Upper lobe of left lung (tissue), 6 donors: Measurements from ENCODE around the gene UBE2E2. TPM values are rescaled to one million over a fixed set of nuclear protein-coding genes. Genes with fewer than 3 reads are reported as not detected.
A peak's percentile ranks its signal among the peaks of the same experiment; 100 is the strongest.

Experiments
- ATAC-seq, 2 donors: fragments of 200-7000 bp; cut with Tn5 transposase; one replicate each; pipeline ENCODE4 v1.9.1; 2022; ENCODE audit warnings: mild to moderate bottlenecking in 2 of 2, moderate library complexity in 2 of 2; ENCODE audit not compliant: low FRiP score in 2 of 2
- DNase-seq, 2 donors: peaks; one replicate each; pipeline ENCODE4 v3.0.0-alpha.2; 2019 to 2020
- H3K27ac ChIP-seq, 4 donors: fragments of 200-600 bp; sonication (generic); one replicate each; pipeline ENCODE4 v1.5.1; 2016 to 2019
- H3K27me3 ChIP-seq, 4 donors: fragments of 200-600 bp; sonication (generic); one replicate each; pipeline ENCODE4 v1.5.1; 2017 to 2019
- H3K36me3 ChIP-seq, 4 donors: fragments of 200-600 bp; sonication (generic); one replicate each; pipeline ENCODE4 v1.5.1; 2016 to 2019
- H3K4me1 ChIP-seq, 4 donors: fragments of 200-600 bp; sonication (generic); one replicate each; pipeline ENCODE4 v1.5.1; 2018 to 2019
- H3K4me3 ChIP-seq, 4 donors: fragments of 200-600 bp; sonication (generic); one replicate each; pipeline ENCODE4 v1.5.1; 2017 to 2019; ENCODE audit warnings: mild to moderate bottlenecking in 2 of 4, moderate library complexity in 1 of 4
- H3K9me3 ChIP-seq, 4 donors: fragments of 200-600 bp; sonication (generic); one replicate each; pipeline ENCODE4 v1.5.1; 2018 to 2019
- CTCF ChIP-seq, 6 experiments: fragments of 450-650 bp in 4 of 6; fragments of 200-600 bp in 2 of 6; sonication (generic) in 2 of 6; IDR thresholded peaks; one replicate each; pipeline ENCODE4 v1.5.1; 2016 to 2019; ENCODE audit warnings: antibody characterized with exemption in 6 of 6
- EP300 ChIP-seq, 4 donors: sonication (generic); formaldehyde crosslinking; IDR thresholded peaks; one replicate each; pipeline ENCODE4 v1.5.1; 2017; ENCODE audit warnings: antibody characterized with exemption in 4 of 4, control low read depth in 2 of 4
- POLR2A ChIP-seq, 4 donors: fragments of 450-650 bp; IDR thresholded peaks; one replicate each; pipeline ENCODE4 v1.5.1; 2016 to 2017; ENCODE audit warnings: antibody characterized with exemption in 4 of 4, mild to moderate bottlenecking in 2 of 4
- POLR2AphosphoS5 ChIP-seq, 2 donors: sonication (generic); formaldehyde crosslinking; IDR thresholded peaks; one replicate each; pipeline ENCODE4 v1.5.1; 2017; ENCODE audit warnings: antibody characterized with exemption in 2 of 2
- WGBS, 2 donors: methylation state at CpG; one replicate each; pipeline ENCODE4 v1.1.5; 2017 to 2018; 5-methylcytosine and 5-hydroxymethylcytosine counted together
- total RNA-seq, 6 donors: library from RNA; depleted of rRNA in 4 of 6; stranded (reverse); fragments of >200 nt in 4 of 6; gene quantifications; one replicate each; pipeline versions ENCODE4 v1.1.0 to v1.2.1, GENCODE V29; 2016 to 2021
- donor health status: DM: no; HTN: no; CAD: no; lungs with moderate emphysema.
- donor health status: DM: no; HTN: yes; CAD: no; lungs with severe emphysema.

Gene UBE2E2
- total RNA-seq, 6 donors from 2014 or later = 18.3 to 61.5 (median 41.9) TPM

- H3K4me3 ChIP-seq = no peak overlapping the region
- no peak for ATAC-seq
- H3K27ac ChIP-seq = no peak overlapping the region
- H3K27me3 ChIP-seq = no peaks in the 10 kb centered on the region
- DNase-seq = no peak
- peaks cover 0 to 9% (median 4%) of the 10 kb centered on the region in 4 donors for H3K4me1 ChIP-seq
- TF ChIP-seq POLR2AphosphoS5 (IDR thresholded peaks at IDR 0.05) (no peak), CTCF (IDR thresholded peaks at IDR 0.05) (no peak), POLR2A (IDR thresholded peaks at IDR 0.05) (no peak), EP300 (IDR thresholded peaks at IDR 0.05) (no peak)
- no peaks in the 10 kb centered on the region for H3K9me3 ChIP-seq
- H3K36me3 ChIP-seq = no peaks in the 10 kb centered on the region
Measured at GRCh38 chr3:23253214-23253613, 50.1 kb downstream of the UBE2E2 start.

- 86 to 89% methylated on average over 2 of the region's 2 CpGs for WGBS, 2 donors
- TF ChIP-seq POLR2AphosphoS5 (IDR thresholded peaks at IDR 0.05) (no peak), CTCF (IDR thresholded peaks at IDR 0.05) (no peak), EP300 (IDR thresholded peaks at IDR 0.05) (no peak), POLR2A (IDR thresholded peaks at IDR 0.05) (no peak)
- Histone ChIP-seq H3K36me3 (no peaks in the 10 kb centered on the region), H3K9me3 (no peaks in the 10 kb centered on the region), H3K4me1 (peaks cover 0 to 9% (median 3%) of the 10 kb centered on the region in 4 donors), H3K27ac (no peak overlapping the region), H3K4me3 (no peak overlapping the region), H3K27me3 (no peaks in the 10 kb centered on the region)
- ATAC-seq (no peak), DNase-seq (no peak)
Measured at GRCh38 chr3:23254282-23254681, 51.2 kb downstream of the UBE2E2 start.

GRCh38 chr3:23254835-23255234, 51.7 kb downstream of the UBE2E2 start:
- no peak for TF ChIP-seq POLR2A (IDR thresholded peaks at IDR 0.05)
- TF ChIP-seq POLR2AphosphoS5 (IDR thresholded peaks at IDR 0.05) = no peak
- no peak for TF ChIP-seq EP300 (IDR thresholded peaks at IDR 0.05)
- no peak for TF ChIP-seq CTCF (IDR thresholded peaks at IDR 0.05)
- no peaks in the 10 kb centered on the region for H3K36me3 ChIP-seq

GRCh38 chr3:23256741-23257435, 53.8 kb downstream of the UBE2E2 start:
- Histone ChIP-seq H3K27ac (no peak overlapping the region), H3K27me3 (no peaks in the 10 kb centered on the region)

More at GRCh38 chr3:23254835-23255234, 51.7 kb downstream of the UBE2E2 start:
- no peak overlapping the region for H3K4me3 ChIP-seq
- 68 to 73% methylated on average over 3 of the region's 3 CpGs for WGBS, 2 donors
- ATAC-seq = peak in 1 of 2 donors; percentile 26
- no peaks in the 10 kb centered on the region for H3K27me3 ChIP-seq
- no peak overlapping the region for H3K27ac ChIP-seq
- H3K9me3 ChIP-seq = no peaks in the 10 kb centered on the region
- DNase-seq = no peak
- peaks cover 0 to 9% (median 3%) of the 10 kb centered on the region in 4 donors for H3K4me1 ChIP-seq

More at GRCh38 chr3:23256741-23257435, 53.8 kb downstream of the UBE2E2 start:
- no peak for ATAC-seq
- H3K4me3 ChIP-seq = no peak overlapping the region
- H3K9me3 ChIP-seq = no peaks in the 10 kb centered on the region
- H3K4me1 ChIP-seq = peaks cover 0 to 9% (median 3%) of the 10 kb centered on the region in 4 donors
- no peak for TF ChIP-seq POLR2A (IDR thresholded peaks at IDR 0.05)
- TF ChIP-seq EP300 (IDR thresholded peaks at IDR 0.05) = no peak
- no peak for TF ChIP-seq POLR2AphosphoS5 (IDR thresholded peaks at IDR 0.05)
- TF ChIP-seq CTCF (IDR thresholded peaks at IDR 0.05) = no peak
- no peak for DNase-seq
- 69 to 79% methylated on average over 5 of the region's 5 CpGs for WGBS, 2 donors
- H3K36me3 ChIP-seq = no peaks in the 10 kb centered on the region
